ENCODE results near the gene KCNQ1. TPM values are rescaled to one million over a fixed set of nuclear protein-coding genes. Genes with fewer than 3 reads are reported as not detected.

Gene KCNQ1
- total RNA-seq, 1 experiment from 2014 or later, result not detected

GRCh38 chr11:2869561-2870427, 425.0 kb downstream of the KCNQ1 start:
- H3K9me2 ChIP-seq (ENCODE audit: insufficient read depth), result no peaks in the 10 kb centered on the region
- no peak overlapping the region for H3K4me3 ChIP-seq
- no peak overlapping the region for H3K27ac ChIP-seq
- ChIA-PET POLR2A (ENCODE audit: unreplicated experiment) (no interaction called here), CTCF (no interaction called here)
- H3K9me3 ChIP-seq (ENCODE audit: insufficient read depth, low read depth), result no peaks in the 10 kb centered on the region
- H4K20me1 ChIP-seq (ENCODE audit: insufficient read depth), result no peaks in the 10 kb centered on the region
- H3K4me1 ChIP-seq (replicated peaks; ENCODE audit: insufficient read depth), result no peaks in the 10 kb centered on the region
- intact Hi-C loops (cut with micrococcal nuclease; ENCODE audit: unreplicated experiment), result no loop called here
- no peak overlapping the region for H3K4me2 ChIP-seq
- no peak for TF ChIP-seq EZH2 (IDR thresholded peaks at IDR 0.05; ENCODE audit: low read depth)
- TF ChIP-seq, protein P1, sequence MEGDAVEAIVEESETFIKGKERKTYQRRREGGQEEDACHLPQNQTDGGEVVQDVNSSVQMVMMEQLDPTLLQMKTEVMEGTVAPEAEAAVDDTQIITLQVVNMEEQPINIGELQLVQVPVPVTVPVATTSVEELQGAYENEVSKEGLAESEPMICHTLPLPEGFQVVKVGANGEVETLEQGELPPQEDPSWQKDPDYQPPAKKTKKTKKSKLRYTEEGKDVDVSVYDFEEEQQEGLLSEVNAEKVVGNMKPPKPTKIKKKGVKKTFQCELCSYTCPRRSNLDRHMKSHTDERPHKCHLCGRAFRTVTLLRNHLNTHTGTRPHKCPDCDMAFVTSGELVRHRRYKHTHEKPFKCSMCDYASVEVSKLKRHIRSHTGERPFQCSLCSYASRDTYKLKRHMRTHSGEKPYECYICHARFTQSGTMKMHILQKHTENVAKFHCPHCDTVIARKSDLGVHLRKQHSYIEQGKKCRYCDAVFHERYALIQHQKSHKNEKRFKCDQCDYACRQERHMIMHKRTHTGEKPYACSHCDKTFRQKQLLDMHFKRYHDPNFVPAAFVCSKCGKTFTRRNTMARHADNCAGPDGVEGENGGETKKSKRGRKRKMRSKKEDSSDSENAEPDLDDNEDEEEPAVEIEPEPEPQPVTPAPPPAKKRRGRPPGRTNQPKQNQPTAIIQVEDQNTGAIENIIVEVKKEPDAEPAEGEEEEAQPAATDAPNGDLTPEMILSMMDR (conservative IDR thresholded peaks at IDR 0.05), result no peak
- no TSS peak for BruUV-seq (replicated peaks)
- H3K79me2 ChIP-seq (ENCODE audit: low read depth), result no peaks in the 10 kb centered on the region
- no peak for DNase-seq
- H3K27me3 ChIP-seq (ENCODE audit: insufficient read depth, low read depth), result no peaks in the 10 kb centered on the region
- no peak overlapping the region for H2AFZ ChIP-seq
- no peaks in the 10 kb centered on the region for H3K36me3 ChIP-seq (ENCODE audit: low read depth)
- H3F3A ChIP-seq (ENCODE audit: insufficient read depth, low read depth), result no peaks in the 10 kb centered on the region

- H3K4me2 ChIP-seq, result no peak overlapping the region
- BruUV-seq (replicated peaks), result no TSS peak
- no peaks in the 10 kb centered on the region for H3K36me3 ChIP-seq (ENCODE audit: low read depth)
- ChIA-PET CTCF (no interaction called here), POLR2A (ENCODE audit: unreplicated experiment) (no interaction called here)
- no peaks in the 10 kb centered on the region for H3F3A ChIP-seq (ENCODE audit: insufficient read depth, low read depth)
- H3K79me2 ChIP-seq (ENCODE audit: low read depth), result no peaks in the 10 kb centered on the region
- no peaks in the 10 kb centered on the region for H3K4me1 ChIP-seq (replicated peaks; ENCODE audit: insufficient read depth)
- no peak for DNase-seq
- no peak for TF ChIP-seq EZH2 (IDR thresholded peaks at IDR 0.05; ENCODE audit: low read depth)
- TF ChIP-seq, protein P1 (conservative IDR thresholded peaks at IDR 0.05), result no peak
- H4K20me1 ChIP-seq (ENCODE audit: insufficient read depth), result no peaks in the 10 kb centered on the region
- intact Hi-C loops (cut with micrococcal nuclease; ENCODE audit: unreplicated experiment), result no loop called here
- H2AFZ ChIP-seq, result no peak overlapping the region
- H3K27ac ChIP-seq, result no peak overlapping the region
- no peak overlapping the region for H3K4me3 ChIP-seq
- H3K9me2 ChIP-seq (ENCODE audit: insufficient read depth), result no peaks in the 10 kb centered on the region
- H3K9me3 ChIP-seq (ENCODE audit: insufficient read depth, low read depth), result no peaks in the 10 kb centered on the region
- H3K27me3 ChIP-seq (ENCODE audit: insufficient read depth, low read depth), result no peaks in the 10 kb centered on the region
Measured at GRCh38 chr11:2870460-2870859, 425.7 kb downstream of the KCNQ1 start.

DNA sequence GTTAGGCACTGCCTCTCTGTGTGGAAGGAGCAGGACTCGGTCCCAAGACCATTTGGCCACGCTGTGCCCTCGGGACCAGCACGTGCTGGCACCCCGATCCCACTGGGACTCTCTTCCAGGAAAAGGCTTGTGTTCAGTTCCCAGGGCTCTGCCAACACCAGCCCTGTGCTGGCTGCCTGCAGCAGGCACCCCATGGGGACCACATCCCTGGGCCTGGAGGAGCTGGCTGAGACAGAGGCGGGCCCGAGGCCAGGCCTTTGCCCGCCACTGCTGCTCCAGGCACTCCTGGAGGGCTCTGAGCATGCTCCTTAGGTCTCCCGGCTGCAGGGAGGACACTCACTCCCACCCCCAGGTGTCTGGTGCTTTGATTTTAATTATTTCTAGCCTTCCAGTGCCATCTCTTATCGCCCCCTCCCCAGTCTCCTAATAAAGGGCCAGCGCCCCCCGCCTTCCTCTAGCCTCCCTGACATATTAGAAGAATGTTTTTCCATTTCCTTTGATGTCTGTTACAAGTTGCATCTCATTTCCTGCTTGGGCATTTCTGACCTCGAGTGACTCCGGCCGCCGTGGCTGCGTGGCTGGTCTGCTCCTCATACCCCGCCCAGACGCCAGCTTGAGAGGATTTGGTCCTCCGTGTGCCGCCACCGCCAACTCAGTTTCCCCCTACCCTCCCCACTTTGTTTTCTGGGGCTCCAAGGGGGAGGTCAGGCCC, 426.3 kb downstream of the KCNQ1 start:
- Histone ChIP-seq H3F3A (ENCODE audit: insufficient read depth, low read depth) (no peaks in the 10 kb centered on the region), H3K27ac (no peak overlapping the region), H3K9me3 (ENCODE audit: insufficient read depth, low read depth) (no peaks in the 10 kb centered on the region), H3K9me2 (ENCODE audit: insufficient read depth) (no peaks in the 10 kb centered on the region), H3K27me3 (ENCODE audit: insufficient read depth, low read depth) (no peaks in the 10 kb centered on the region), H2AFZ (no peak overlapping the region), H3K36me3 (ENCODE audit: low read depth) (no peaks in the 10 kb centered on the region), H3K4me2 (no peak overlapping the region), H3K4me3 (no peak overlapping the region), H3K4me1 (replicated peaks; ENCODE audit: insufficient read depth) (no peaks in the 10 kb centered on the region), H4K20me1 (ENCODE audit: insufficient read depth) (no peaks in the 10 kb centered on the region), H3K79me2 (ENCODE audit: low read depth) (no peaks in the 10 kb centered on the region)
- CTCF ChIA-PET, result no interaction called here
- BruUV-seq (replicated peaks), result no TSS peak
- intact Hi-C loops (cut with micrococcal nuclease; ENCODE audit: unreplicated experiment), result no loop called here
- POLR2A ChIA-PET (ENCODE audit: unreplicated experiment), result no interaction called here
- DNase-seq, result no peak
- TF ChIP-seq, protein P1 (conservative IDR thresholded peaks at IDR 0.05), result no peak
- no peak for TF ChIP-seq EZH2 (IDR thresholded peaks at IDR 0.05; ENCODE audit: low read depth)
